Measurements from ENCODE around the gene EPHA4. TPM values are rescaled to one million over a fixed set of nuclear protein-coding genes. Genes with fewer than 3 reads are reported as not detected.

The EPHA4 gene
- total RNA-seq, 2 donors from 2014 or later, result 12.0 to 88.8 TPM

DNA sequence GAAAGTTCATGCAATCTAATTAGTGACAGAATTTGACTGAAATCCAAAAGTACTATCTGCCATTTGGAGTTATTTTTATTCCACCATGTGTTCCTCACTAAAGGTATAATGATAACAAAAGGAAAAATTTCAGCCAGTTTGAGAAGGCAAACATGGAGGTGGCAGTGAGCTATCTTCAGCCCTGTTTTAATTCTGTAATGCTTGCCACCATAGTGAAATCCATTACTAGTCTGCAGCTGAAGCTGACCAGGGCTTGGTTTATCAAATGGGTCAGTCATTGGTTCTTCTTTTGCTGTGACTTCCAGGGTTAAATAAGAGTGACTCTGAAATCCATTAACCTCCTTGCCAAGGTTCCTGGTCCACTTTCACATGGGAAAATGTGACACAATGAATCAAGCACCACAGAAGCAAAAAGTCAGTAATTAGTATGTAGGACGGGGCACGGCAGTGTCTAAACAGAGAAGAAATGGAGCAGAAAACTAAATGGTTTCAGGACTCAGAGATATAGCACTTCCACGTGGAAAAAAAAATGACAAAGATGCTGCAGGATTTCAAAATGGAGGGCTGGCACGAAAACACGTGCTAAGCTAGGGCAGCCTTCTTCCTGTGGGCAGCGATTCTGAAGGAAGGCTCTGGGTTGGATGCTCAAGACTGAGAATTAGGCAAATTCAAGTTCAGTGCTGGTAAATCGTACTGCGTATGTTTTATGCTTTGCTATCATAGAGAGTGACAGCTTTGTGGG lies 87.2 kb downstream of the EPHA4 start:
- WGBS, result 92% methylated on average over 8 of the region's 8 CpGs
- no peaks in the 10 kb centered on the region for H3K4me1 ChIP-seq (replicated peaks)
- no peak overlapping the region for H3K27ac ChIP-seq
- H3K27me3 ChIP-seq (replicated peaks; ENCODE audit: insufficient read depth), result no peaks in the 10 kb centered on the region
- H3K36me3 ChIP-seq, result no peaks in the 10 kb centered on the region
- no peak overlapping the region for H3K4me3 ChIP-seq
- intact Hi-C loops (cut with DNase I), result no loop called here
- TF ChIP-seq POLR2AphosphoS5 (IDR thresholded peaks at IDR 0.05), result no peak
- TF ChIP-seq, protein P1, sequence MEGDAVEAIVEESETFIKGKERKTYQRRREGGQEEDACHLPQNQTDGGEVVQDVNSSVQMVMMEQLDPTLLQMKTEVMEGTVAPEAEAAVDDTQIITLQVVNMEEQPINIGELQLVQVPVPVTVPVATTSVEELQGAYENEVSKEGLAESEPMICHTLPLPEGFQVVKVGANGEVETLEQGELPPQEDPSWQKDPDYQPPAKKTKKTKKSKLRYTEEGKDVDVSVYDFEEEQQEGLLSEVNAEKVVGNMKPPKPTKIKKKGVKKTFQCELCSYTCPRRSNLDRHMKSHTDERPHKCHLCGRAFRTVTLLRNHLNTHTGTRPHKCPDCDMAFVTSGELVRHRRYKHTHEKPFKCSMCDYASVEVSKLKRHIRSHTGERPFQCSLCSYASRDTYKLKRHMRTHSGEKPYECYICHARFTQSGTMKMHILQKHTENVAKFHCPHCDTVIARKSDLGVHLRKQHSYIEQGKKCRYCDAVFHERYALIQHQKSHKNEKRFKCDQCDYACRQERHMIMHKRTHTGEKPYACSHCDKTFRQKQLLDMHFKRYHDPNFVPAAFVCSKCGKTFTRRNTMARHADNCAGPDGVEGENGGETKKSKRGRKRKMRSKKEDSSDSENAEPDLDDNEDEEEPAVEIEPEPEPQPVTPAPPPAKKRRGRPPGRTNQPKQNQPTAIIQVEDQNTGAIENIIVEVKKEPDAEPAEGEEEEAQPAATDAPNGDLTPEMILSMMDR (IDR thresholded peaks at IDR 0.05), result no peak
- no peak for TF ChIP-seq POLR2A (IDR thresholded peaks at IDR 0.05)
- H3K9me3 ChIP-seq, result no peaks in the 10 kb centered on the region
- no peak for DNase-seq (ENCODE audit: low spot score)

DNA sequence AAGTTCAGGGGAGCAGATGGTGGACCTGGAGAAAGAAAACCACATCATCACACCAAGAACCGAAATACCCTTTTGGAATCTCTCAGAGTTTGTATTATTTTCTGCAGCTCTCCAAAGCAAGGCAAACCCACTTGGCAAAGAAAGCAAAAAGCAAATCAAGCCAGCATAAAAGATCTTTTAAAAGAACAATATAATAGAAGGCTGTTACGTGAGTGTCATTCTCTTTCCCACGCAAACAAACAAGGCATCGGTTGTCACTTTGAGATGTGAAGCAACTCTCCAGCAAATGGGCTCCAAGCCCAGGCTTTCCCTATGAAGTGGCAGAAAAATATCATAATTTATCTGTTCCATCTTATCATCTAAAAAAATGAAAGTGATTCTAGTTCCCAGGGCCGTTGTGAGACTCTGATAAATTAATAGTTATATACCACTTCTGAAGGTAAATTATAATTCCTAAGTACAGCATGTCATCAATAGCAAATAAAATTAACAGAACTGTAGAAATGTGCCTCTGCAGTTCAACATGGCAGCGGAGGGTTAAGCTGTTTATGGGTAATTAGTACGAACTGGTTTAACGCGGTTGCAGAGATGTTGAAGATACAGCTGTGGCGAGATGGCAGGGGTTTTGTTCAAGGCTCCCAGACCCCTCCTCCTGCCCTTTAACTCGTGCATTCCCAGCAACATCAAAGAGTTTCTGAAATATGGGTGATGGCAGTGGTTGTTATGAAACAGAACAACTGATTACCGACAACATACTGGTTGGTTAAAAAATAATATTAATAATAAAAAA lies 89.2 kb downstream of the EPHA4 start:
- 24% methylated on average over 12 of the region's 12 CpGs for WGBS
- Histone ChIP-seq H3K4me3 (no peak overlapping the region), H3K4me1 (replicated peaks) (no peaks in the 10 kb centered on the region), H3K36me3 (no peaks in the 10 kb centered on the region), H3K9me3 (no peaks in the 10 kb centered on the region), H3K27me3 (replicated peaks; ENCODE audit: insufficient read depth) (no peaks in the 10 kb centered on the region), H3K27ac (no peak overlapping the region)
- TF ChIP-seq POLR2A (IDR thresholded peaks at IDR 0.05), result no peak
- TF ChIP-seq, protein P1 (IDR thresholded peaks at IDR 0.05), result no peak
- DNase-seq (ENCODE audit: low spot score), result no peak
- intact Hi-C loops (cut with DNase I), result no loop called here

DNA sequence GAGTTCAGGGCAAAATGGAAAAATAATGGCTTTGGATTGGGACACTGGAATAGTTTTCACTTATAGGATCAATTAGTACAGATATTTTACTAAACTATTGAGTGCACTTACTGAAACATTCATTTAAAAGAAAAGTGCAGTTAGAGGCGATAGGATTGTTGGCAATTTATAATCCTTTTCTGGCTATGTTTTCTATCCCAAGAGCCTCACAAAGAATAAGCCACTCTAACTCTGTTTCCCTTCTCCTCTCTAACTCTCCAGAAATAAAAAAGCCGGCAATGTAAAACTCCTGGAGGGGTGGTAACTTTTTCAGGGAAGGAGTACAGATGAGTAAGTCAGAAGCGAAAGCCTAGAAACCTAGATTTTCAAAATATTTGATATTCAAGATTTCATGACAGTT lies 91.3 kb downstream of the EPHA4 start:
- TF ChIP-seq, protein P1 (IDR thresholded peaks at IDR 0.05), result no peak
- no peak for TF ChIP-seq POLR2A (IDR thresholded peaks at IDR 0.05)
- no peak for TF ChIP-seq POLR2AphosphoS5 (IDR thresholded peaks at IDR 0.05)
- no peaks in the 10 kb centered on the region for H3K4me1 ChIP-seq (replicated peaks)
- H3K9me3 ChIP-seq, result no peaks in the 10 kb centered on the region
- H3K4me3 ChIP-seq, result no peak overlapping the region
- intact Hi-C loops (cut with DNase I), result no loop called here
- no peaks in the 10 kb centered on the region for H3K36me3 ChIP-seq
- no peaks in the 10 kb centered on the region for H3K27me3 ChIP-seq (replicated peaks; ENCODE audit: insufficient read depth)
- no peak overlapping the region for H3K27ac ChIP-seq
- 92% methylated on average over 3 of the region's 3 CpGs for whole genome bisulfite sequencing
- DNase-seq (ENCODE audit: low spot score), result no peak

DNA sequence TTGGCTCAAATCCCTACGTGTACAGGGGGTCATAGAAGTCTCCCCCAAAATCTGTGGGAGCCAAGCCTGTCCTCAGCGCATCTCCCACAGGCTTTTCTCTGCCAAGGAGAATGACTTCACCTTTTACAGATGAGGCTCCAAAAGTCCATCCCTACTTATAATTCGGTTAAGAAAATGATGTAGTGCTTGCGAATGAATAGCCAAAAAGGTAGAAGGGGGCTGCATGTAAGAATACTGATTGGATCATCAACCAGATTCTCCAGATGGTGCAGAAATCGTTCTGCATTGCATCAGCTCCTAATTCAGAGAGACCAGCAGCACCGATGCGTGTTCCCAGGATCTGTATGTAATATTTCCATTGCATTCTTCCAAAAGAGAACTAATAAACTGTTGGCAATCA lies 91.9 kb downstream of the EPHA4 start:
- no peaks in the 10 kb centered on the region for H3K36me3 ChIP-seq
- intact Hi-C loops (cut with DNase I), result no loop called here
- no peak for DNase-seq (ENCODE audit: low spot score)
- 78% methylated on average over 7 of the region's 7 CpGs for WGBS
- H3K27ac ChIP-seq, result no peak overlapping the region
- no peaks in the 10 kb centered on the region for H3K9me3 ChIP-seq
- H3K4me1 ChIP-seq (replicated peaks), result no peaks in the 10 kb centered on the region
- TF ChIP-seq POLR2A (IDR thresholded peaks at IDR 0.05), result no peak
- TF ChIP-seq, protein P1 (IDR thresholded peaks at IDR 0.05), result no peak
- no peak for TF ChIP-seq POLR2AphosphoS5 (IDR thresholded peaks at IDR 0.05)
- no peak overlapping the region for H3K4me3 ChIP-seq
- H3K27me3 ChIP-seq (replicated peaks; ENCODE audit: insufficient read depth), result no peaks in the 10 kb centered on the region

Data from prostate gland (tissue), 2 donors.